B cell (primary cell): ENCODE data around the gene SLC6A1.

Experiments used
- CTCF ChIP-seq: fragments of 200-600 bp; IDR thresholded peaks from one replicate; pipeline ENCODE4 v1.8.0; 2022; ENCODE audit warnings: antibody characterized with exemption, mild to moderate bottlenecking
- EZH2 ChIP-seq: IDR thresholded peaks from 2 replicates; pipeline ENCODE4 v1.6.1; 2012; ENCODE audit warnings: borderline replicate concordance, low read depth, mild to moderate bottlenecking, moderate library complexity, low read length; ENCODE audit not compliant: insufficient read depth, poor library complexity, severe bottlenecking

- TF ChIP-seq CTCF, result no peak
- no peak for TF ChIP-seq EZH2
Observed at GRCh38 chr3:11078826-11079515, 86.4 kb downstream of the SLC6A1 start.
